NCI-H2196 (cell line): ENCODE measurements around the gene SGK1.

Source experiments
- DNase-seq: peaks from one replicate; lab custom pipeline; 2025; ENCODE audit not compliant: unreplicated experiment; lab: John Stamatoyannopoulos, UW

SGK1 gene

GRCh38 chr6:134134654-134135053 is 183.3 kb downstream of the SGK1 start:
- DNase-seq: no peak

- no peak for DNase-seq
Measured at GRCh38 chr6:134132494-134133141, 185.3 kb downstream of the SGK1 start.

GRCh38 chr6:134131530-134132139 is 186.3 kb downstream of the SGK1 start:
- no peak for DNase-seq

GRCh38 chr6:134128146-134128545 is 189.8 kb downstream of the SGK1 start:
- no peak for DNase-seq

GRCh38 chr6:134123666-134124208 is 194.2 kb downstream of the SGK1 start:
- peak; percentile 63 for DNase-seq

GRCh38 chr6:134122775-134123174 is 195.1 kb downstream of the SGK1 start:
- DNase-seq: no peak

- DNase-seq: no peak
Measured at GRCh38 chr6:134119486-134119885, 198.4 kb downstream of the SGK1 start.
